ENCODE results near the gene AZU1.

DNA sequence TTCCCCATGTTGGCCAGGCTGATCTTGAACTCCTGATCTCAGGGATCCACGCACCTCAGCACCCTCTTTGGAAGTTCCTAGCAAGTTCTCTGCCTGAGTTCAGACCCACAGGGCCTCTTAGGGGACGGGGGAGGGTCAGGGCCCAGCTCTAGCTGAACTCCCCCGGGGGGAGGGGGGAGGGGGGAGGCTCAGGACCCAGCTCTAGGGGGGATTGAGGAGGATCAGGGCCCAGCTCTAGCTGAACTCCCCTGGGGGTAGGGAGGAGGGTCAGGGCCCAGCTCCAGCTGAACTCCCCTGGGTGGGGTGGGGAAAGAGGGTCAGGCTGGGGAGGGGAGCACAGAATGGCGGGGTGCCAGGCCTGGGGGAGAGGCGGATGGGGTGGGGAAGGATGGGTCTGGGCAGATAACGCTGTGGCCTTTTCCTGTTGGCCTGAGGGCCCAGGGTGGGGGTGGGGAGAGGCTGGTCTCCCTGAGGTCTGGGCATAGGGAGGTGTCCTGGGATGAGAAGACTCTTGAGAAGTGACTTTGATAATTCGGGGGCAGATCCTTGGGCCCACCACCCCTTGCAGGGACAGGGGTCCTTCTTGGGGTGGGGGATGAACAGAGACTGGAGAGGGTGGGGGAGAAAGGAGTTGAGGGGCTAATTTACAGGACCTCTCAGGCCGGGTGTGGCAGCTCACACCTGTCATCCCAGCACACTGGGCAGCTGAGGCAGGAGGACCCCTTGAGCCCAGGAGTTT is 35.9 kb upstream of the AZU1 start:
- TF ChIP-seq, protein P1, sequence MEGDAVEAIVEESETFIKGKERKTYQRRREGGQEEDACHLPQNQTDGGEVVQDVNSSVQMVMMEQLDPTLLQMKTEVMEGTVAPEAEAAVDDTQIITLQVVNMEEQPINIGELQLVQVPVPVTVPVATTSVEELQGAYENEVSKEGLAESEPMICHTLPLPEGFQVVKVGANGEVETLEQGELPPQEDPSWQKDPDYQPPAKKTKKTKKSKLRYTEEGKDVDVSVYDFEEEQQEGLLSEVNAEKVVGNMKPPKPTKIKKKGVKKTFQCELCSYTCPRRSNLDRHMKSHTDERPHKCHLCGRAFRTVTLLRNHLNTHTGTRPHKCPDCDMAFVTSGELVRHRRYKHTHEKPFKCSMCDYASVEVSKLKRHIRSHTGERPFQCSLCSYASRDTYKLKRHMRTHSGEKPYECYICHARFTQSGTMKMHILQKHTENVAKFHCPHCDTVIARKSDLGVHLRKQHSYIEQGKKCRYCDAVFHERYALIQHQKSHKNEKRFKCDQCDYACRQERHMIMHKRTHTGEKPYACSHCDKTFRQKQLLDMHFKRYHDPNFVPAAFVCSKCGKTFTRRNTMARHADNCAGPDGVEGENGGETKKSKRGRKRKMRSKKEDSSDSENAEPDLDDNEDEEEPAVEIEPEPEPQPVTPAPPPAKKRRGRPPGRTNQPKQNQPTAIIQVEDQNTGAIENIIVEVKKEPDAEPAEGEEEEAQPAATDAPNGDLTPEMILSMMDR (IDR thresholded peaks at IDR 0.05), result no peak
- TF ChIP-seq POLR2AphosphoS5 (IDR thresholded peaks at IDR 0.05) (no peak), POLR2A (IDR thresholded peaks at IDR 0.05) (no peak)

Data from sigmoid colon (tissue), 4 donors.